ENCODE results near the gene FURIN. TPM values are rescaled to one million over a fixed set of nuclear protein-coding genes. Genes with fewer than 3 reads are reported as not detected.

The FURIN gene
- total RNA-seq, 4 donors from 2014 or later, result 58.7 to 121 (median 92.3) TPM

DNA sequence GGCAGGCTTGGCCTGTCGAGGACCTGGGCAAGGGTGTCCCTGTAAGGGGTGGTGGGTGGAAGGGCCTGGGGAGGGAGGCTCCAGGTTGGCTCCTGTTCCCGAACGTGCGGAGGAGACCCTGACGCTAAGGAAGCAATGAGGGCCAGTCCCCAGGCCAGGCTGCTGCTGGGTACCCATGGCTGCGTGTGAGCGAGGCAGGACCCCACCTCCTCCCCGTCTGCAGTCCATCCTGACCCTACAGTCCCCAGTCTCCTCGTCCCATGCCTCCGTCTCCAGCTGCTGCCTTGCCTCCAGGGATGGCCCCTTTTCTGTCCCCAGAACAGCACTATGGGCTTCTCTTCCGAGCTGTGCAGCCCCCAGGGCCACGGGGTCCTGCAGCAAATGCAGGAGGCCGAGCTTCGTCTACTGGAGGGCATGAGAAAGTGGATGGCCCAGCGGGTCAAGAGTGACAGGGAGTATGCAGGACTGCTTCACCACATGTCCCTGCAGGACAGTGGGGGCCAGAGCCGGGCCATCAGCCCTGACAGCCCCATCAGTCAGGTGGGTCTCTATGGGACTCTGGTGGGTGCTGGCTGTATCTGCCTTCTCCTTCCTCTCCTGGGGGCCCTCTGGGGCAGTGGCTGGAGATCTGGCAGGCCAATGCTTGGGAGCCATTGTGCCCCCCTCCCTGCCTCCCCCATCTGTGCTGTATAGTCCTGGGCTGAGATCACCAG is 16.5 kb downstream of the FURIN start:
- no peak for DNase-seq (ENCODE audit: low spot score)
- no peak for ATAC-seq (ENCODE audit: low FRiP score)
- TF ChIP-seq, protein P1, sequence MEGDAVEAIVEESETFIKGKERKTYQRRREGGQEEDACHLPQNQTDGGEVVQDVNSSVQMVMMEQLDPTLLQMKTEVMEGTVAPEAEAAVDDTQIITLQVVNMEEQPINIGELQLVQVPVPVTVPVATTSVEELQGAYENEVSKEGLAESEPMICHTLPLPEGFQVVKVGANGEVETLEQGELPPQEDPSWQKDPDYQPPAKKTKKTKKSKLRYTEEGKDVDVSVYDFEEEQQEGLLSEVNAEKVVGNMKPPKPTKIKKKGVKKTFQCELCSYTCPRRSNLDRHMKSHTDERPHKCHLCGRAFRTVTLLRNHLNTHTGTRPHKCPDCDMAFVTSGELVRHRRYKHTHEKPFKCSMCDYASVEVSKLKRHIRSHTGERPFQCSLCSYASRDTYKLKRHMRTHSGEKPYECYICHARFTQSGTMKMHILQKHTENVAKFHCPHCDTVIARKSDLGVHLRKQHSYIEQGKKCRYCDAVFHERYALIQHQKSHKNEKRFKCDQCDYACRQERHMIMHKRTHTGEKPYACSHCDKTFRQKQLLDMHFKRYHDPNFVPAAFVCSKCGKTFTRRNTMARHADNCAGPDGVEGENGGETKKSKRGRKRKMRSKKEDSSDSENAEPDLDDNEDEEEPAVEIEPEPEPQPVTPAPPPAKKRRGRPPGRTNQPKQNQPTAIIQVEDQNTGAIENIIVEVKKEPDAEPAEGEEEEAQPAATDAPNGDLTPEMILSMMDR (IDR thresholded peaks at IDR 0.05), result no peak

GRCh38 chr15:90885432-90886290 is 17.3 kb downstream of the FURIN start:
- TF ChIP-seq, protein P1 (IDR thresholded peaks at IDR 0.05), result peak in 2 of 3 donors; percentile 76 to 91
- ATAC-seq (ENCODE audit: low FRiP score) (peak; percentile 55), DNase-seq (ENCODE audit: low spot score) (peak; percentile 79)

DNA sequence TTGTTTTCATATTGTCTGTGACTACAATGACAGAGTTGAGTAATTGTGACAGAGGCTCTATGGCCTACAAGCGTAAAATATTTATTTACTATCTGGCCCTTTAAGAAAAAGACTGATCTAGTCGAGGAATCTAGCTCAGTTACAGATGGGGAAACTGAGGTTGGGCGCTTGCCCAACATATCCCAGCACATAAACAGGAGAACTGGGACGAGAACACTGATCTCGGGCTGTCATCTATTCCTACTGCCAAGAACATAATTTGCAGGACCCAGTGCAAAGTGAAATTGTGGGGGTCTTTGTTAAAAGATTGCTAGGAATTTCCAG is 17.9 kb downstream of the FURIN start:
- DNase-seq (ENCODE audit: low spot score) (no peak), ATAC-seq (ENCODE audit: low FRiP score) (no peak)
- TF ChIP-seq, protein P1 (IDR thresholded peaks at IDR 0.05), result no peak

- ATAC-seq (ENCODE audit: low FRiP score) (no peak), DNase-seq (ENCODE audit: low spot score) (no peak)
- TF ChIP-seq, protein P1 (IDR thresholded peaks at IDR 0.05), result no peak
These were observed 18.7 kb downstream of the FURIN start for GRCh38 chr15:90887037-90887481.

GRCh38 chr15:90889313-90889730 is 20.9 kb downstream of the FURIN start:
- no peak for ATAC-seq (ENCODE audit: low FRiP score)
- TF ChIP-seq, protein P1 (IDR thresholded peaks at IDR 0.05), result no peak
- no peak for DNase-seq (ENCODE audit: low spot score)

DNA sequence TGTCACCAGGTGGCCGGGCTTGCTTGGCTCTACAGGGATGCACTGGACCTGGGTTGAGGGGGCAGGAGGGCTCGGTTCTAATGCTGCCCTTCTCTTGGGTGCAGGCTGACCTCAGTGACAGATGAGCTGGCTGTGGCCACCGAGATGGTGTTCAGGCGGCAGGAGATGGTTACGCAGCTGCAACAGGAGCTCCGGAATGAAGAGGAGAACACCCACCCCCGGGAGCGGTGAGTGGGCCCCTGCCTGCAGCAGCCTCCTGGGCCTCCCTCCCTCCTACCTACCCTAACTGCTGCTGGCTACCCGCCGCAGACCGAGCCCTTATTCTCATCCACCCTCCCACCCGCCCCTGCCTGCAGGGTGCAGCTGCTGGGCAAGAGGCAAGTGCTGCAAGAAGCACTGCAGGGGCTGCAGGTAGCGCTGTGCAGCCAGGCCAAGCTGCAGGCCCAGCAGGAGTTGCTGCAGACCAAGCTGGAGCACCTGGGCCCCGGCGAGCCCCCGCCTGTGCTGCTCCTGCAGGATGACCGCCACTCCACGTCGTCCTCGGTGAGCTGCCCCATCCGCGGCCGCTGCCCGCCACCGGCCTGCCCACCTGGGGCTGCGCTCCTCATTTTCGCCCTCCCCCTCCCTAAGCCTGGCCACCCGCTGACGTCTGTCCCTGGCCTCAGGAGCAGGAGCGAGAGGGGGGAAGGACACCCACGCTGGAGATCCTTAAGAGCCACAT is 21.5 kb downstream of the FURIN start:
- TF ChIP-seq, protein P1 (IDR thresholded peaks at IDR 0.05), result no peak
- ATAC-seq (ENCODE audit: low FRiP score) (no peak), DNase-seq (ENCODE audit: low spot score) (no peak)
